Karpas-422 (cell line): ENCODE measurements around the gene NLRP9. TPM values are rescaled to one million over a fixed set of nuclear protein-coding genes. Genes with fewer than 3 reads are reported as not detected.

Source experiments
- DNase-seq: peaks from one replicate; pipeline ENCODE4 v3.0.0-alpha.2; 2015
- H2AFZ ChIP-seq: fragments of 200-600 bp; sonication (generic); 2 replicates; pipeline ENCODE4 v1.6.1; 2014; ENCODE audit warnings: antibody characterized with exemption, low read length, mixed read lengths
- H3K27ac ChIP-seq: fragments of 200-600 bp; sonication (generic); 2 replicates; pipeline ENCODE4 v1.5.1; 2014; ENCODE audit warnings: mild to moderate bottlenecking, low read length, moderate library complexity
- H3K27me3 ChIP-seq: fragments of 200-600 bp; sonication (generic); 2 replicates; pipeline ENCODE4 v1.6.1; 2014; ENCODE audit warnings: low read length, mixed read lengths
- H3K36me3 ChIP-seq: fragments of 200-600 bp; sonication (generic); 2 replicates; pipeline ENCODE4 v1.6.1; 2014; ENCODE audit warnings: low read length, mixed read lengths; ENCODE audit not compliant: insufficient read depth
- H3K4me1 ChIP-seq: fragments of 200-600 bp; sonication (generic); 2 replicates; pipeline ENCODE4 v1.6.1; 2014; ENCODE audit warnings: mild to moderate bottlenecking, low read length, mixed read lengths
- H3K4me2 ChIP-seq: fragments of 200-600 bp; sonication (generic); 2 replicates; pipeline ENCODE4 v1.6.1; 2014; ENCODE audit warnings: low read length, low read depth, mild to moderate bottlenecking; ENCODE audit not compliant: poor library complexity, severe bottlenecking
- H3K4me3 ChIP-seq: fragments of 200-600 bp; sonication (generic); 2 replicates; pipeline ENCODE4 v1.5.1; 2014; ENCODE audit warnings: mild to moderate bottlenecking, antibody characterized with exemption, low read length, mixed read lengths
- H3K79me2 ChIP-seq: fragments of 200-600 bp; sonication (generic); 2 replicates; pipeline ENCODE4 v1.6.1; 2014; ENCODE audit warnings: mild to moderate bottlenecking, low read length, mixed read lengths
- H3K9ac ChIP-seq: fragments of 200-600 bp; sonication (generic); 2 replicates; pipeline ENCODE4 v1.6.0; 2014; ENCODE audit warnings: low read length
- H3K9me2 ChIP-seq: fragments of 200-600 bp; sonication (generic), shearing (Covaris generic); replicated peaks from 2 replicates; pipeline ENCODE4 v1.6.0; 2014; ENCODE audit warnings: mild to moderate bottlenecking, low read length, moderate library complexity; ENCODE audit not compliant: insufficient read depth
- H3K9me3 ChIP-seq: fragments of 300-700, 200-600 bp; sonication (generic); 2 replicates; pipeline ENCODE4 v1.6.1; 2014; ENCODE audit warnings: low read length, mixed read lengths
- H4K20me1 ChIP-seq: fragments of 200-600 bp; sonication (generic); 2 replicates; pipeline ENCODE4 v1.6.1; 2014; ENCODE audit warnings: mild to moderate bottlenecking, antibody characterized with exemption, low read length, low read depth; ENCODE audit not compliant: insufficient read depth
- total RNA-seq: library from RNA; depleted of rRNA; stranded (reverse); fragments of >200 nt; shearing (Covaris generic); gene quantifications from 2 replicates; pipeline ENCODE4 v1.2.3, GENCODE V29; 2014; ENCODE audit warnings: low replicate concordance

The NLRP9 gene
- total RNA-seq, 1 experiment from 2014 or later = not detected

GRCh38 chr19:55694656-55695491, 43.3 kb downstream of the NLRP9 start:
- H3K36me3 ChIP-seq = peaks cover 31% of the 10 kb centered on the region; the same call in 1 of the 2 replicates
- no peaks in the 10 kb centered on the region for H3K27me3 ChIP-seq
- DNase-seq = no peak
- H3K27ac ChIP-seq = no peak overlapping the region
- H3K9ac ChIP-seq = no peak overlapping the region
- no peaks in the 10 kb centered on the region for H3K4me1 ChIP-seq
- H3K4me2 ChIP-seq = no peak overlapping the region
- H3K9me3 ChIP-seq = no peaks in the 10 kb centered on the region
- H3K4me3 ChIP-seq = no peak overlapping the region
- H4K20me1 ChIP-seq = 0 out of 2 replicates have a peak, but pooled peaks cover 21% of the 10 kb centered on the region
- H2AFZ ChIP-seq = no peak overlapping the region
- no peaks in the 10 kb centered on the region for H3K9me2 ChIP-seq
- H3K79me2 ChIP-seq = no peaks in the 10 kb centered on the region

DNA sequence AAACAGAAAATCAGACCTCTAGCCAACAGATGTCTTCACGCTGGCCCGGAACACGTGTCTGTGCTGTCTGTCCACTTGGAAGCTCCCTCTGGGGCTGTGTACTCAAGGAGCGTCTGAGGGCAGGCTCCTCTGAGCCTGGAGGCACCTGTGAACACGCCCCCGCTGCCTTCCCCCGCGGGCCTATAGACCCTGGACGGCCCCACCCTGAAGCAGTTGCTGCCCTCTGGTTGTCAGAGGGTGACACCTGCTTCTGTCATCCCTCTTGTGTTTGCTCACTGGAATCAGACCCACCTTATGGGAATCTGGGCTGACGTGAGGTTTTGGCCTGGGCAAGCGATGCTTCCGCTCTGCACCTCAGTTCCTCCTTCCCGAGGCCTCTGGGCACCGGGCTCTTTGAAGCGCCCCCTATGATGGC, 44.0 kb downstream of the NLRP9 start:
- no peak overlapping the region for H3K9ac ChIP-seq

DNA sequence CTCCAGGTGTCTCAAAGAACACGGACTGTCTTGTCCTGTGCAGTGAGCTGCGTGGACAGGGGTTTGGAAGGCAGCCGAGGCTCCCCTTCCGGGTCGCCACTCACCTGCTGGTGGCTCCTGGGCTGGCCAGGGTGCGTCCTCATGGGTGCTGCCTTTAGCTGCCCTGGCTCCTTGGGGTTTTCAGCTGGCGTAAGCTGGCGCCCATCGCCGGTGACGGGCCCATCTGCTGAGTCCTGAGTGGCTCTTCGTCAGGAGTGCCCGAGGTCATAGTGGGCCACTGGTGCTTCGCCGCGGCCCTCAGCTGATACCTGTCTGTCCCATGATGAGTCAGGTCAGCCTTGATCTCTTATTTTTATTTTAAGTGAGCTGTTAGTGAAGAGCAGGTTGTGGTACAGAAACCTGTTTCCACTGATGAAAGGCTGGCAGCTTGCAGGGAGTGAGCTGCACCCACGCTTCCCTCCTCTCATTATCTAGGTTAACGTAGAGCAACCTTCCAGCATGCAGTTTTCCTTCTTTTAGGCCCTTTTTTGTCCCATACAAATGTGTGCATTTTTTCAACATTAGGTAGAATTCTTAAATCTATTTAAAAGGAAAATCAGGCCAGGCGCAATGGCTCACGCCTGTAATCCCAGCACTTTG, 44.7 kb downstream of the NLRP9 start:
- Histone ChIP-seq H2AFZ (no peak overlapping the region), H3K4me3 (no peak overlapping the region), H3K9me3 (no peaks in the 10 kb centered on the region), H3K9me2 (no peaks in the 10 kb centered on the region), H3K9ac (no peak overlapping the region), H3K36me3 (peaks cover 27% of the 10 kb centered on the region; the same call in 1 of the 2 replicates), H4K20me1 (peaks cover 31% of the 10 kb centered on the region; the same call in 1 of the 2 replicates), H3K4me2 (no peak overlapping the region), H3K4me1 (no peaks in the 10 kb centered on the region), H3K27me3 (no peaks in the 10 kb centered on the region), H3K27ac (no peak overlapping the region), H3K79me2 (no peaks in the 10 kb centered on the region)
- no peak for DNase-seq

More for the DNA sequence above, 44.0 kb downstream of the NLRP9 start:
- H4K20me1 ChIP-seq = peaks cover 24% of the 10 kb centered on the region; the same call in 1 of the 2 replicates
- H3K4me1 ChIP-seq = no peaks in the 10 kb centered on the region
- H3K36me3 ChIP-seq = peaks cover 27% of the 10 kb centered on the region; the same call in 1 of the 2 replicates
- H3K9me2 ChIP-seq = no peaks in the 10 kb centered on the region
- H3K9me3 ChIP-seq = no peaks in the 10 kb centered on the region
- H2AFZ ChIP-seq = no peak overlapping the region
- no peak overlapping the region for H3K4me2 ChIP-seq
- H3K4me3 ChIP-seq = no peak overlapping the region
- H3K79me2 ChIP-seq = no peaks in the 10 kb centered on the region
- no peak for DNase-seq
- H3K27ac ChIP-seq = no peak overlapping the region
- no peaks in the 10 kb centered on the region for H3K27me3 ChIP-seq

- H4K20me1 ChIP-seq = peaks cover 35% of the 10 kb centered on the region
- no peak overlapping the region for H2AFZ ChIP-seq
- H3K4me3 ChIP-seq = no peak overlapping the region
- H3K4me2 ChIP-seq = no peak overlapping the region
- no peaks in the 10 kb centered on the region for H3K4me1 ChIP-seq
- DNase-seq = no peak
- H3K9me2 ChIP-seq = no peaks in the 10 kb centered on the region
- peaks cover 6% of the 10 kb centered on the region; the same call in 1 of the 2 replicates for H3K79me2 ChIP-seq
- H3K9ac ChIP-seq = no peak overlapping the region
- no peak overlapping the region for H3K27ac ChIP-seq
- H3K27me3 ChIP-seq = no peaks in the 10 kb centered on the region
- no peaks in the 10 kb centered on the region for H3K9me3 ChIP-seq
- H3K36me3 ChIP-seq = peaks cover 27% of the 10 kb centered on the region
Measured at GRCh38 chr19:55692681-55693081, 45.5 kb downstream of the NLRP9 start.

DNA sequence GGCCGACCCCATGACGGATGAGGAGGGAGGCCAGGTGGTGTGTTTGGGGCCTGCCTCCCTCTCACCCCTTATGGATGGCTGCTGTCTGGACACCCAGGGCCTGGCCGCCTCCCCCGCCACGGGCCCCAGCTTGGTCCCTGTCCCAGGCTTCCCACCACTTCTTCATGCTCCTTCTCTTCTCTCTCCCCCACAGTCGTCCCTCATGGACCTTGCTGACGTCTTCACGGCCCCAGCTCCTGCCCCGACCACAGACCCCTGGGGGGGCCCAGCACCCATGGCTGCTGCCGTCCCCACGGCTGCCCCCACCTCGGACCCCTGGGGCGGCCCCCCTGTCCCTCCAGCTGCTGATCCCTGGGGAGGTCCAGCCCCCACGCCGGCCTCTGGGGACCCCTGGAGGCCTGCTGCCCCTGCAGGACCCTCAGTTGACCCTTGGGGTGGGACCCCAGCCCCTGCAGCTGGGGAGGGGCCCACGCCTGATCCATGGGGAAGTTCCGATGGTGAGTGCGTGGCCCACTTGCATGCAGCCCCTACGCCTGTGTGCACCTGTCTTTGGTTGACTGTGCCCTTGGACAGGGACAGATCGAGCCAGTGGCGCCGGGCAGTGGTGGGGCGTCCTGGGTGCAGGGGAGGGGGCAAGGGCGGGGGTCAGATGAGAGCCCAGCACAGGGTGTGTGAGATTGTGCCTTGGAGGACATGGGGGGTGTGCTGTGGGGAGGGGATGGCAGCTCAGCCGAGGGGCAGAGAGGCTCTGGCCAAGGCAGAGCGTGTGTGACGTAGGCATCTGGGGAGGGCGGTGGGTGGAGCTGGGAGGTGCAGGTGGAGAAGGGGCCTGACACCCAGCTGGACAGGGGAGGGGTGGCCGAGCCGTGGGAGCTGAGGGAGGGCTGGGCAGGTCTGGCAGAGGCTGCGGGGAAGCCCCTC, 46.4 kb downstream of the NLRP9 start:
- peaks cover 14% of the 10 kb centered on the region for H3K79me2 ChIP-seq
- no peak overlapping the region for H3K4me2 ChIP-seq
- peaks cover 44% of the 10 kb centered on the region for H4K20me1 ChIP-seq
- no peak overlapping the region for H3K27ac ChIP-seq
- H3K4me3 ChIP-seq = no peak overlapping the region
- DNase-seq = no peak
- no peaks in the 10 kb centered on the region for H3K4me1 ChIP-seq
- peaks cover 30% of the 10 kb centered on the region for H3K36me3 ChIP-seq
- H3K9ac ChIP-seq = no peak overlapping the region
- H3K9me3 ChIP-seq = no peaks in the 10 kb centered on the region
- H3K27me3 ChIP-seq = no peaks in the 10 kb centered on the region
- no peak overlapping the region for H2AFZ ChIP-seq
- H3K9me2 ChIP-seq = no peaks in the 10 kb centered on the region

DNA sequence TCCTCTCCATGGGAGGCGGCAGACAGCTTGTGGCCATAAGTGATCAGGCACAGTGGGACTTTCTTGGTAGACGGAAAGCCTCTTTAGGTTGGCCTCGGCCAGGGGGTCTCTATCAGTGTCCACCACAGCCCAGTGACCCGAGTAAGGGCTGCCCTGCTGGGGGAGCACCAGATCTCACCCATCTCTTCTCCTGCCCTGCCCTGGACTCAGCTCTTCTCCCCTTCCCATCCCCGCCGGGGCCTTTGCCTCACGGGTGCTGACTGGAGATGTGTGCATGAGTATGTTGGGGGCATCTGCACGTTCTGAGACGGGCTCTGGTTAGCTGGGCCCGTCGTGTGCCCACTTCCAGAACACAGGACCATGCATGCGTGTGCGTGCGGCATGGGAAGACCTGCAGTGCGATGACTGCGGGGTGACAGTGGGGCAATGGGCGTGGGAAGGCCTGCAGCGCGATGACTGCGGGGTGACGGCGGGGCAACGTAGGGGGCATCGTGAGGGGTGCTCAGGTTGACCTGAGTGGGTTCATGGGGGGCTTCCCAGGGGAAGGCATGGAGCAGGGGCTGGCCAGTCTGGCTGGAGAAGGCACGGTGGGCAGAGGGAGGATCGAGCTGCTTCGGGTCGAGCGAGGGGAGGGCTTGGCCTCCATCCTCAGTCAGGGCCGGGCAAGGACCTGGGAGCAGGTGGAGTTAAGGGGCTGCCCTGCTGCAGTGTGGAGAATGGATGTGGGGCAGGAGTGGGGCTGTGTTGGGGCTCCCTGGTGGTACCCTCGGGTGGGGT, 47.2 kb downstream of the NLRP9 start:
- no peak overlapping the region for H3K27ac ChIP-seq
- H3K9me3 ChIP-seq = no peaks in the 10 kb centered on the region
- H3K27me3 ChIP-seq = no peaks in the 10 kb centered on the region
- H4K20me1 ChIP-seq = peaks cover 49% of the 10 kb centered on the region
- peaks cover 21% of the 10 kb centered on the region for H3K79me2 ChIP-seq
- H2AFZ ChIP-seq = no peak overlapping the region
- H3K9ac ChIP-seq = no peak overlapping the region
- no peak overlapping the region for H3K4me2 ChIP-seq
- H3K36me3 ChIP-seq = peaks cover 30% of the 10 kb centered on the region
- no peaks in the 10 kb centered on the region for H3K4me1 ChIP-seq
- DNase-seq = no peak
- no peaks in the 10 kb centered on the region for H3K9me2 ChIP-seq
- H3K4me3 ChIP-seq = no peak overlapping the region

- Histone ChIP-seq H3K36me3 (peaks cover 24% of the 10 kb centered on the region), H3K9me2 (no peaks in the 10 kb centered on the region), H2AFZ (no peak overlapping the region), H3K9ac (no peak overlapping the region), H3K79me2 (peaks cover 29% of the 10 kb centered on the region), H3K4me3 (no peak overlapping the region), H4K20me1 (peaks cover 50% of the 10 kb centered on the region), H3K9me3 (no peaks in the 10 kb centered on the region), H3K27ac (no peak overlapping the region), H3K27me3 (no peaks in the 10 kb centered on the region), H3K4me1 (no peaks in the 10 kb centered on the region), H3K4me2 (no peak overlapping the region)
- no peak for DNase-seq
Measured at GRCh38 chr19:55690109-55690768, 48.0 kb downstream of the NLRP9 start.
